Dendritic cell treated with granulocyte-macrophage colony-stimulating factor and Interleukin-4, amounts not matched to agents 40 ng/mL and 50 ng/mL, for 4 days (primary cell): ENCODE measurements around the gene RXRB.
A peak's percentile ranks its signal among the peaks of the same experiment; 100 is the strongest.
"Not testable (repeated sequence)": the region's sequence is repeated elsewhere in the genome, so short reads cannot be mapped to it uniquely, and the experiment has no call there.

ENCODE experiments used
- H3K27ac Mint-ChIP-seq: one replicate; pipeline ENCODE4 v1.8.0; 2022; ENCODE audit warnings: mild to moderate bottlenecking, mixed read lengths
- H3K27me3 Mint-ChIP-seq: one replicate; pipeline ENCODE4 v1.8.0; 2022; ENCODE audit warnings: mild to moderate bottlenecking, mixed read lengths
- H3K36me3 Mint-ChIP-seq: one replicate; pipeline ENCODE4 v1.8.0; 2022; ENCODE audit warnings: low read depth, mixed read lengths
- H3K4me1 Mint-ChIP-seq: one replicate; pipeline ENCODE4 v1.8.0; 2022; ENCODE audit warnings: low read depth, mixed read lengths
- H3K4me3 Mint-ChIP-seq: one replicate; pipeline ENCODE4 v1.8.0; 2022; ENCODE audit warnings: mild to moderate bottlenecking, moderate library complexity, mixed read lengths
- H3K9me3 Mint-ChIP-seq: one replicate; pipeline ENCODE4 v1.8.0; 2022; ENCODE audit warnings: mixed read lengths
- intact Hi-C: fragments of 100-400 bp; cut with micrococcal nuclease; formaldehyde crosslinking; loops from one replicate; pipeline ENCODE4 v1.15.0; 2022

The RXRB gene

DNA sequence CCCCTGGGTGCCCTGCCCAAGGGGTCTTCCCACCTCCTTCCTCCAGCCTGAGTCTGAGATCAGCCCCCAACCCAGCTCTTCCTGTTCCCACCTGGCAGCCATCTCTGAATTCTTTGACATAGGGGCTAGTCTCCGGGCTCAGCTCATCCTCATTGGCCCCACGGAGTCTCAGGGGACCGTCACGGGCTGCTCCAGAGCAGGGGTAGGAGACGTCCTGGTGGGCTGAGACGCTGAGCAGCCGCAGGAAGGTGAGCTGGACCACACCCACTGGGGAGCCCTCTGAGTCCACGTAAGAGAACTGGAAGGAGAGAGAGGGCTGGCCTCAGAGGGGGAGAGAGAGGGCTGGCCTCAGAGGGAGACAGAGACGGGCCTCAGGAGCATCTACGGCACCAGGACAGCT, 36.3 kb downstream of the RXRB start:
- intact Hi-C loops, result loop anchor here (5.0 kb wide), 1 partner anchor 33 kb away; no protein-coding TSS in a partner anchor

DNA sequence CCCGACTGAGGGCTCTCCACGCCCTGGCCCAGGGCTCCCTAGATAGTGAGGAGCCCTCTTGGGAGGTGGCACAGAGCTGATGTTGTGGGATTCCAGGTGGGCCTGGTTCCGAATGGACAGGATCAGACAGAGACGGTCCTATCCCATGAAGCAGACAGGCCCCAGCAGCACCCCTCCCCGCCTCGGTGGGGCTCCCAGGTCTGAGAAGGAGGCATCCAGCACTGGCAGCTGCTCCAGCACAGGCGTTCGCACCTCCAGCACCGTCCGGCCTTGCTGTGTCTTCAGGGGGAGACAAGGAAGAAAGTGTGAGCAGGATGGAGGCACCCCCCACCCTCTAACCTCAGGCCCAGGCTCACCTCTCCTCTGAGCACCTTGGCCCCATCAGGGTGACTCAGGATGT, 36.9 kb downstream of the RXRB start:
- Mint-ChIP-seq H3K27ac (no peak overlapping the region), H3K4me3 (no peak overlapping the region), H3K36me3 (no peaks in the 10 kb centered on the region), H3K27me3 (peaks cover 23% of the 10 kb centered on the region), H3K9me3 (no peaks in the 10 kb centered on the region), H3K4me1 (peaks cover 35% of the 10 kb centered on the region)
- intact Hi-C loops, result loop anchor here (5.0 kb wide), 1 partner anchor 34 kb away; no protein-coding TSS in a partner anchor

More for the DNA sequence above, 36.3 kb downstream of the RXRB start:
- Mint-ChIP-seq H3K9me3 (no peaks in the 10 kb centered on the region), H3K27me3 (peaks cover 26% of the 10 kb centered on the region), H3K36me3 (no peaks in the 10 kb centered on the region), H3K27ac (no peak overlapping the region), H3K4me3 (no peak overlapping the region), H3K4me1 (peaks cover 36% of the 10 kb centered on the region)

DNA sequence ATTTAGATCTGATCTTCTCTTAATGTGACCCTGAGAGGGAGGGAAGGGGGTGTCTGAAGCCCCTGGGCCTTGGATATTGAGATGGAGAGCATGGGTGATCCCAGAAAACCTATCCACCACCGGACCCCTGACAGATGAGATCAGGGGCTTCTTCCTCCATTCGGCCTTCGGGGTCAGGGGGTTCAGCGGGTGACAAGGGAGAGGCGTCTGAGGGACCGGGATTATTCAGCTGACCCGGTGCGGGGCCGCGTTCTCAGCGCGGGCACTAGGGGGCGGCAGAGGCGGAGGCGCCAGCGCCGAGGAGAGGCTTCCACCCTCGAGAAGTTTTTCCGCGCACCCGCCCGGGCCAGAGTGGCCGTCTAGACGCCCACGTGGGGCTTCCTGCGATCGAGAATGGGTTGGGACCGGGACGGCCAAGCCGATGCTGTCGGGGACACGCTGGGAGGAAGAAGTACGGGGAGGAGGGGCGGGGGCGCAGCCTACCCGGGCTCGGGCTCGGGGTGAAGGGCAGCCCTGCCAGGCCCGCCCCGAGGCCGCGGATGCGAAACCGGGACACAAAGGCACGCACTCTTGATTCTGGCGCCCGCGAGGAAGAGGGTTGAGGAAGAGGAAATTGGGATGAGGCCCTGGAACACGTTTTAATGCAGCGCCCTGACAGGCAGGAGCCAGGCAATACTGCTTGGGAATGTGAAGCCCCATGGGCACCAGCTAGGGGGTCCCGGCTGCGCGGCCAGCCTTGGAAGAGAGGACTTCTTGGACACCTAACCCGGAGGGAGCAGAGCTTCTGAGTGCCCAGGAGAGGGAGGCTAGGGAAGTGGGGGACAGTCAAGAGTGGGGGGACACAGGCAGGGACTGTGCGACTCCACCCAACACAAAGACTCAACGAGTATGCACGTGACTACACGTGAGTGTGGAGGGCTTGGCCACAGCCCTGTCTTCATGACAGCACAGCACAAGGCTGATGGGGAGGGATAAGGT, 38.8 kb downstream of the RXRB start:
- Mint-ChIP-seq H3K27ac (peak overlapping the region; percentile 88), H3K9me3 (no peaks in the 10 kb centered on the region), H3K4me3 (peak overlapping the region; percentile 78), H3K36me3 (no peaks in the 10 kb centered on the region), H3K4me1 (peaks cover 35% of the 10 kb centered on the region), H3K27me3 (peaks cover 20% of the 10 kb centered on the region)
- intact Hi-C loops, result loop anchor here (1.0 to 5.0 kb wide), 3 partner anchors 17 to 88 kb away; no protein-coding TSS in a partner anchor

DNA sequence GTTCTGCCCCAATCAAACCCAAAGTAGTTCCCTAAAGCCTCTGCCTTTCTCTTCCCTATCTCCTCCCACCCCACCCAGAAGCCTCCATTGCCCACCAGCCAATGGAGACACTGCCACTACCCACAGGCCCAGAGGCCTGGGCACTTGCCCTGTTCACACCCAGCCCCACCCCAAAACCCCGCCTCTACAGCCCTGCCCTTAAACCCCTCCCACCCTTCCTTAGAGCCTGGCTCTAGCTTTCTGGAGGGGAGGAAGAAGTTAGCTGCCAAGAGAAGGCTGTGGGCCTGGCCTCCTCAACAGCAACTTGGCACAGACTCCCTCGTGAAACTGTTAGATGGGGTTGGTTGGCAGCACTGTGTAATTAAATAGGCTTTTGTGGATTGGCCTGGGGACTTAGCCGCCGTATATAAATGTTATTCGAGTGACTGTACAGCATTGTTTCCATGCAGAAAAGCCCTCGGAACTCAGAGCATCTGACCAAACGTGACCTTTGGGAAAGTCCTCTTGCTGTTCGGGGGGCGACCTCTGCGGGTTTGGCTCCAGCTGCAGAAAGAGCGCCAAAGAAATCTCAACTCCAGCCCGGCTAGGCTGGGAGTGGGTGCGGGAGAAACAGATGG, 39.6 kb downstream of the RXRB start:
- H3K27ac Mint-ChIP-seq, result peak overlapping the region; percentile 88
- no peaks in the 10 kb centered on the region for H3K9me3 Mint-ChIP-seq
- peaks cover 29% of the 10 kb centered on the region for H3K4me1 Mint-ChIP-seq
- intact Hi-C loops, result loop anchor here (1.0 to 5.0 kb wide), 3 partner anchors 16 to 88 kb away; no protein-coding TSS in a partner anchor
- H3K4me3 Mint-ChIP-seq, result peak overlapping the region; percentile 78
- no peaks in the 10 kb centered on the region for H3K36me3 Mint-ChIP-seq
- H3K27me3 Mint-ChIP-seq, result peaks cover 15% of the 10 kb centered on the region

DNA sequence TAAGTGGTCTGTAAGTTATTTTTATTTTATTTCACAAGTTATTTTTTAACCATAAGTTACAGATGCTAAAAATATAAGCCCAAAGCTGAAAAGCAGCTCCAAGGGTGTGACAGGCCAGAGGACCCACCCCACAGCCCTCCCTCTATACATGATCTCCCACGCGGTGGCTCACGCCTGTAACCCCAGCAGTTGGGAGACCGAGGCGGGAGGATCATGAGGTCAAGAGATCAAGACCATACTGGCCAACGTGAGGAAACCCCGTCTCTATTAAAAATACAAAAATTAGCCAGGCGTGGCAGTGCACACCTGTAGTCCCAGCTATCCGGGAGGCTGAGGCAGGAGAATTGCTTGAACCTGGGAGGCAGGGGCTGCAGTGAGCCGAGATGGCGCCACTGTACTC, 40.4 kb downstream of the RXRB start:
- H3K4me3 Mint-ChIP-seq, result no peak overlapping the region
- no peaks in the 10 kb centered on the region for H3K9me3 Mint-ChIP-seq
- intact Hi-C loops, result loop anchor here (2.0 to 5.0 kb wide), 2 partner anchors 15 to 37 kb away; no protein-coding TSS in a partner anchor
- no peaks in the 10 kb centered on the region for H3K36me3 Mint-ChIP-seq
- H3K27ac Mint-ChIP-seq, result peak overlapping the region; percentile 88
- H3K27me3 Mint-ChIP-seq, result peaks cover 8% of the 10 kb centered on the region
- peaks cover 26% of the 10 kb centered on the region for H3K4me1 Mint-ChIP-seq

DNA sequence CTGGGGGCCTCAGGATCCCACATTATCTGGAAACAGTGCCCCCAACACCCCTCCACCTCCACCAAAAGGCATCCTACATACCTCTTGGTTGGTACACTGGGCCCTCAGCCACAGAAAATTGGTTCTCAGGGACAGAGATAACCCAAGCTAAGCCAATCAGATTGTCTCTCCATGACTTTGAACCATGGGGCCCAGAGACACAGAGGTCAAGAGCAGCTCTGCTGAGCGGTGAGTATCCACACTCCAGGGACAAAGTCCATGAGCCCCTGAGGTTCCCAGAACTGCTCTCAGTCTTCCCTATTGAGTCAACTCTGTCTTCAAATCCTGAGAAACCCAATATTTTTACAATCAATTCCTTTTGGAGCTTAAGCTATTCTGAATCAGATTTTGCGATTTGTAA, 43.5 kb downstream of the RXRB start:
- no peak overlapping the region for H3K27ac Mint-ChIP-seq
- no peak overlapping the region for H3K4me3 Mint-ChIP-seq
- H3K9me3 Mint-ChIP-seq, result peaks cover 9% of the 10 kb centered on the region
- H3K4me1 Mint-ChIP-seq, result peaks cover 18% of the 10 kb centered on the region
- H3K27me3 Mint-ChIP-seq, result no peaks in the 10 kb centered on the region
- peaks cover 1% of the 10 kb centered on the region for H3K36me3 Mint-ChIP-seq
- intact Hi-C loops, result no loop called here

DNA sequence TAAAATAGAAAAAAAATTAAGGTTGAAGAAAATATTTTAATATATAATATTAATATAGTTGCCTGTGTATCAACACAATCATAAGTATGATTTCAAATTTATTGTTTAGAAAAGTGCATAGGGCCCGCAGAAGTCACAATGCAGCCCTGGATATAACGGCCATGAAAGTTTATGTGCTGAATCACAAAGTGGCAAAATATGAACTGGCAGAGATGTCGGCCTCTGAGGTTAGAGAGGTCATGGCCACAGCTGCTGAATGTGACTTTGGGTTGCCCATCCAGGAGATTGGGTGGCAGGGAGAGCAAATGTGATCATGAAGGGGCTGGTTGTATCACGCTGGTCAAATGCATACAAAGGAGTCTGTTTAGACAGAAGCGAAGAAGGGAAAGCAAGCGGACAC, 43.9 kb downstream of the RXRB start:
- H3K4me1 Mint-ChIP-seq, result peaks cover 14% of the 10 kb centered on the region
- H3K36me3 Mint-ChIP-seq, result peaks cover 5% of the 10 kb centered on the region
- no peak overlapping the region for H3K4me3 Mint-ChIP-seq
- peaks cover 13% of the 10 kb centered on the region for H3K9me3 Mint-ChIP-seq
- intact Hi-C loops, result no loop called here
- H3K27me3 Mint-ChIP-seq, result no peaks in the 10 kb centered on the region
- no peak overlapping the region for H3K27ac Mint-ChIP-seq

DNA sequence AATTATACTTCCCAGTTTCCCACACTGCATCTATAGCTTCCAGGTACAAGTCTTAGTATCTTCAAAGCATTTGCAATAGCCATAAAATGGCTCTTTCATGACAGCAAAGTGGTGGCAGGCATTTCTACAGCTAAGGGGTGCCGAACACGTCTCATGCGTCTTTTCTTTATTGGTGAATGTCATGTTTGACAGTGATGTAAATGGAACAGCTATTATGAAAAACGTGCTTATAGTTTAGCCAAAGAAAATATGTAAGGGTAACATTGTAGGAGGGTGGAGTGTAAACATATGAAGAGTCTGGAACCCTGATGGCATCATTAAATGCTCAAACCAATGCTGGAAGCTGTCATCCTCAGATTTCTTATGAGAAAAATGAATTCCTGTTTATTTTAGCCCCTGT, 46.1 kb downstream of the RXRB start:
- intact Hi-C loops, result no loop called here
- H3K27ac Mint-ChIP-seq, result no peak overlapping the region
- H3K4me3 Mint-ChIP-seq, result no peak overlapping the region
- H3K27me3 Mint-ChIP-seq, result peaks cover 6% of the 10 kb centered on the region
- peaks cover 15% of the 10 kb centered on the region for H3K9me3 Mint-ChIP-seq
- no peaks in the 10 kb centered on the region for H3K4me1 Mint-ChIP-seq
- peaks cover 5% of the 10 kb centered on the region for H3K36me3 Mint-ChIP-seq

DNA sequence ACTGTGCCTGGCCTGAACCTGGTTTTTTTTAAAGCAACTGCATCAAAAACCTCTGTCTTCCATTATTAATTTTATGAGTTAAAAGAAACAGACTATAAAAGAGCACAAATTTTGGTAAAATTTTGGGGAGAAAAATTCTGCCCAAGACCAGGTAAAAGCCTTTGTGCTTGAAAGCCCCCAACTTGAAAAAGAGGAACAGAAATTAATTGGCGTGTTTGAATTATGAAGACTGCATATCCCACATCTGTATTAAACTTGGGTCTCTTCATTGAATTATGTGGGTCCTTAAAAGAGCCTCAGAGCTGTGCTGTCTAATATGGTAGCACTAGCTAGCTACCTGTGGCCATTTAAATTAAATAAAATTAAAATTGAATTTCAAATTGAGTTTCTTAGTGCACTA, 49.4 kb downstream of the RXRB start:
- Mint-ChIP-seq H3K4me3 (no peak overlapping the region), H3K36me3 (peaks cover 5% of the 10 kb centered on the region), H3K27me3 (peaks cover 11% of the 10 kb centered on the region), H3K4me1 (no peaks in the 10 kb centered on the region), H3K9me3 (peaks cover 15% of the 10 kb centered on the region), H3K27ac (no peak overlapping the region)
- intact Hi-C loops, result no loop called here

DNA sequence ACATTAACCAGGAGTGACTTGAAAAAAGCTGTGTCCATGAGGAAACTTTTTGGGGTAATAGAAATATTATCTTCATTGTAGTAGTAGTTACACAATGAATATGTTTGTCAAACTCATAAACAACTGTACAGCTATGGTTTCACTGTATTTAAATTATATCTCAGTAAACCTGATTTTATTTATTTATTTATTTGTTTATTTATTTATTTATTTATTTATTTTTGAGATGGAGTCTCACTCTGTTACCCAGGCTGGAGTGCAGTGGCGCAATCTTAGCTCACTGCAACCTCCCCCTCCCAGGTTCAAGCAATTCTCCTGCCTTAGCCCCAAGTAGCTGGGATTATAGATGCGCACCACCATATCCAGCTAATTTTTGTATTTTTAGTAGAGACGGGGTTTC, 49.9 kb downstream of the RXRB start:
- H3K4me1 Mint-ChIP-seq, intact Hi-C loops, H3K27ac Mint-ChIP-seq, H3K36me3 Mint-ChIP-seq, H3K4me3 Mint-ChIP-seq: not testable (repeated sequence)
- peaks cover 11% of the 10 kb centered on the region for H3K27me3 Mint-ChIP-seq
- H3K9me3 Mint-ChIP-seq, result peaks cover 15% of the 10 kb centered on the region

DNA sequence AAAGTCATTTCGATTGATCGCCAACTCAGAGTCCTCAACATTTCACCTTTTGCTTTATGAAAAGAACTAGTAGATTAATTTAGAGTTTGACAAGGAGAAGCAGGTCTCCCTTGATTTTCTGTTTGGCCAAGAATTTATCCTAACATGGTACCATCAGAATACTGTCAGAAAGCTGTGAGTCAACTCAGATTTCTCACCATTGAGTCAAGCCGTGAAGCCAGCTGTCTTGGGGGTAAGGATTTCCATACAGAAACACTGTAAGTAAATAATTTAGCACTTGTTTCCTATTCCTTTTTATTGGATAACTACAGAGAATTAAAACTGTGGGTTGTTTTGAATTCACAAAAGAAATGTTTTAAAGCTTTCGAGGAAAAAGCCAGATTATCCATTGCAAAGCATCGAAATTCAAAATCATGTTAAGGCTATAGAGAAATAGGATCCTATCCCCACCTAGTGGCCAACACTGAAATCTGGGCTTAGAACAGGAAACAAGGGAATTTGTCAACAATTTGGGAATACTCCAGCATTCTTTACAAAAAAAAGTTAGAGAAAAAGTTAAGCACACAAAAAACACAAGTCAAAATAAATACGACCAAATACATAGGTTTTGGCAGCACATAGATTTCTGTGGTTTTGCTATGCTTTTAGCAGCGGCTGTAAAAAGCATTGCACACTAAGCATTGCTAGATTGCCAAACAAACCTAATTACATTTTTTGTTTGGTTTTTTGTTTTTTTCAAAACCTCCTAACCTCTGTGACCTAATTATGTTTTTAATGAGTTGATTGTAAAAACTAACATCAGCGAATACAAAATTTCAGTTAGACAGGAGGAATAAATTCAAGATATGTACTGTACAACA, 52.4 kb downstream of the RXRB start:
- intact Hi-C loops, result loop anchor here (1.0 kb wide), 1 partner anchor 25 kb away; no protein-coding TSS in a partner anchor
- H3K4me1 Mint-ChIP-seq, result peaks cover 14% of the 10 kb centered on the region
- H3K4me3 Mint-ChIP-seq, result no peak overlapping the region
- peaks cover 15% of the 10 kb centered on the region for H3K9me3 Mint-ChIP-seq
- H3K27me3 Mint-ChIP-seq, result peaks cover 11% of the 10 kb centered on the region
- H3K27ac Mint-ChIP-seq, result no peak overlapping the region
- H3K36me3 Mint-ChIP-seq, result peaks cover 5% of the 10 kb centered on the region

DNA sequence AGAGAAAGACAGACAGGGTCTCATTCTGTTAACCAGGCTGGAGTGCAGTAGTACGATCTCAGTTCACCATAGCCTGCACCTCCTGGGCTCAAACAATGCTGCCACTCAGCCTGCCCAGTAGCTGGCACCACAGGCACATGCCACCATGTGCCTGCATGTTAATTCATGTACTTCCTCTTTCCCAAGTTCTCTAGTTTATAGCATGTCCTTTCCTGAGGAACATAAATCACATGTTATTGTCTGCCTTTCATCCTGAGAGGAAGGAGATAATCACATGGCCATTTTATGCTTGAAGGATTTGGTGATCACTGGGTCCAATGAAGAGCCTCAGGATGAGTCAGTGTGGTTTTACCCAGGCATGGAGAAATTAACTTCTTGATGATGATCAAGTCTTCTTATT, 56.1 kb downstream of the RXRB start:
- Mint-ChIP-seq H3K36me3 (no peaks in the 10 kb centered on the region), H3K27ac (peak overlapping the region; percentile 54), H3K4me3 (no peak overlapping the region), H3K9me3 (no peaks in the 10 kb centered on the region), H3K4me1 (peaks cover 38% of the 10 kb centered on the region), H3K27me3 (peaks cover 5% of the 10 kb centered on the region)
- intact Hi-C loops, result loop anchor here (2.0 kb wide), 1 partner anchor 16 kb away; no protein-coding TSS in a partner anchor
